ENCODE results near the gene DSE. TPM values are rescaled to one million over a fixed set of nuclear protein-coding genes. Genes with fewer than 3 reads are reported as not detected.

Gene DSE
- total RNA-seq, 1 donor from 2014 or later = 26.5 TPM

GRCh38 chr6:116403205-116403604 is 32.5 kb downstream of the DSE start:
- Mint-ChIP-seq H3K4me1 (ENCODE audit: unreplicated experiment) (peaks cover 10% of the 10 kb centered on the region), H3K27ac (ENCODE audit: unreplicated experiment) (no peak overlapping the region), H3K27me3 (ENCODE audit: unreplicated experiment) (peaks cover 1% of the 10 kb centered on the region), H3K4me3 (ENCODE audit: unreplicated experiment) (no peak overlapping the region), H3K9me3 (ENCODE audit: unreplicated experiment) (no peaks in the 10 kb centered on the region), H3K36me3 (ENCODE audit: low read depth, unreplicated experiment) (no peaks in the 10 kb centered on the region)
- no peak for DNase-seq (ENCODE audit: low spot score)
- TF ChIP-seq CTCF (IDR thresholded peaks at IDR 0.05; ENCODE audit: unreplicated experiment) = no peak

- TF ChIP-seq CTCF (IDR thresholded peaks at IDR 0.05; ENCODE audit: unreplicated experiment) = no peak
- Mint-ChIP-seq H3K4me3 (ENCODE audit: unreplicated experiment) (no peak overlapping the region), H3K9me3 (ENCODE audit: unreplicated experiment) (no peaks in the 10 kb centered on the region), H3K27ac (ENCODE audit: unreplicated experiment) (no peak overlapping the region), H3K27me3 (ENCODE audit: unreplicated experiment) (no peaks in the 10 kb centered on the region), H3K4me1 (ENCODE audit: unreplicated experiment) (peaks cover 3% of the 10 kb centered on the region), H3K36me3 (ENCODE audit: low read depth, unreplicated experiment) (no peaks in the 10 kb centered on the region)
- no peak for DNase-seq (ENCODE audit: low spot score)
These were observed 33.9 kb downstream of the DSE start for GRCh38 chr6:116404696-116405095.

- Mint-ChIP-seq H3K4me1 (ENCODE audit: unreplicated experiment) (peaks cover 3% of the 10 kb centered on the region), H3K27ac (ENCODE audit: unreplicated experiment) (no peak overlapping the region), H3K9me3 (ENCODE audit: unreplicated experiment) (no peaks in the 10 kb centered on the region), H3K27me3 (ENCODE audit: unreplicated experiment) (no peaks in the 10 kb centered on the region), H3K4me3 (ENCODE audit: unreplicated experiment) (no peak overlapping the region), H3K36me3 (ENCODE audit: low read depth, unreplicated experiment) (no peaks in the 10 kb centered on the region)
- TF ChIP-seq CTCF (IDR thresholded peaks at IDR 0.05; ENCODE audit: unreplicated experiment) = no peak
- DNase-seq (ENCODE audit: low spot score) = no peak
These were observed 34.4 kb downstream of the DSE start for GRCh38 chr6:116405138-116405537.

GRCh38 chr6:116405652-116406356 is 35.1 kb downstream of the DSE start:
- Mint-ChIP-seq H3K27ac (ENCODE audit: unreplicated experiment) (no peak overlapping the region), H3K4me3 (ENCODE audit: unreplicated experiment) (no peak overlapping the region), H3K9me3 (ENCODE audit: unreplicated experiment) (no peaks in the 10 kb centered on the region), H3K4me1 (ENCODE audit: unreplicated experiment) (peaks cover 3% of the 10 kb centered on the region), H3K27me3 (ENCODE audit: unreplicated experiment) (no peaks in the 10 kb centered on the region), H3K36me3 (ENCODE audit: low read depth, unreplicated experiment) (no peaks in the 10 kb centered on the region)
- no peak for TF ChIP-seq CTCF (IDR thresholded peaks at IDR 0.05; ENCODE audit: unreplicated experiment)
- DNase-seq (ENCODE audit: low spot score) = no peak

GRCh38 chr6:116406678-116407345 is 36.1 kb downstream of the DSE start:
- no peak for DNase-seq (ENCODE audit: low spot score)
- Mint-ChIP-seq H3K36me3 (ENCODE audit: low read depth, unreplicated experiment) (no peaks in the 10 kb centered on the region), H3K27ac (ENCODE audit: unreplicated experiment) (no peak overlapping the region), H3K4me1 (ENCODE audit: unreplicated experiment) (peaks cover 7% of the 10 kb centered on the region), H3K9me3 (ENCODE audit: unreplicated experiment) (no peaks in the 10 kb centered on the region), H3K27me3 (ENCODE audit: unreplicated experiment) (no peaks in the 10 kb centered on the region), H3K4me3 (ENCODE audit: unreplicated experiment) (no peak overlapping the region)
- no peak for TF ChIP-seq CTCF (IDR thresholded peaks at IDR 0.05; ENCODE audit: unreplicated experiment)
